Stimulated activated CD8-positive, alpha-beta memory T cell treated with anti-CD3 and anti-CD28 coated beads, Interleukin-7, amount 100 ng/mL, for 24 hours (primary cell): Measurements from ENCODE around the gene RNF150.

Source experiments
- DNase-seq: peaks from one replicate; pipeline ENCODE4 v3.0.0-alpha.2; 2020; ENCODE audit warnings: low read depth

The RNF150 gene

DNA sequence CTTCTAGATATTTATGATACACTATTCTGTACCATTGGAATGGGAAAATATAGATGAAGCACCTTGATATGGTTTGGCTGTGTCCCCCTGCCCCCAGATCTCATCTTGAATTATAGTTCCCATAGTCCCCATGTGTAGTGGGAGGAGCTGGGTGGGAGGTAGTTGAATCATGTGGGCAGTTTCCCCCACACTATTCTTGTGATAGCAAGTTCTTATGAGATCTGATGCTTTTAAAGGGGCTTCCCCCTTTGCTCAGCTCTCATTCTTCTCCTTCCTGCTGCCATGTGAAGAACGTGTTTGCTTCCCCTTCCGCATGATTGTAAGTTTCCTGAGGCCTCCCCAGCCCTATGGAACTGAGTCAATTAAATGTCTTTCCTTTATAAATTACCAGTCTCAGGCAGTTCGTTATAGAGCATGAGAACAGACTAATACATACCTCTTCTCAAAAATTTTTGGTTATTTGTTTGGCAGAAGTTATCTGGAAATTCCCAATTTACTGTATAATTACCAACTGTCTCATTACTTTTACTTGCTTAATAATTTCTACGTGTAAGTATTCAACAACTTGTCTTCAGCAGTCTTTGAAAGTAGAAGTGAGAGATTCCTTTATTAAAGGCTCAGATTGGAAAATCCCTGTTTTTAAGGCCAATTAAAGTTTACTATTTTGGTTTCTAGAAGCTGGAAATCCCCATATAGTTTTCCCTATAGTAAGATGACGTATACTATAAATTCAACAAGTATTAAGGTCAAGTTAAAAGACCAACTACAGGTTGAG, 152.7 kb downstream of the RNF150 start:
- DNase-seq: no peak

GRCh38 chr4:140976768-140977167, 156.5 kb downstream of the RNF150 start:
- no peak for DNase-seq

DNA sequence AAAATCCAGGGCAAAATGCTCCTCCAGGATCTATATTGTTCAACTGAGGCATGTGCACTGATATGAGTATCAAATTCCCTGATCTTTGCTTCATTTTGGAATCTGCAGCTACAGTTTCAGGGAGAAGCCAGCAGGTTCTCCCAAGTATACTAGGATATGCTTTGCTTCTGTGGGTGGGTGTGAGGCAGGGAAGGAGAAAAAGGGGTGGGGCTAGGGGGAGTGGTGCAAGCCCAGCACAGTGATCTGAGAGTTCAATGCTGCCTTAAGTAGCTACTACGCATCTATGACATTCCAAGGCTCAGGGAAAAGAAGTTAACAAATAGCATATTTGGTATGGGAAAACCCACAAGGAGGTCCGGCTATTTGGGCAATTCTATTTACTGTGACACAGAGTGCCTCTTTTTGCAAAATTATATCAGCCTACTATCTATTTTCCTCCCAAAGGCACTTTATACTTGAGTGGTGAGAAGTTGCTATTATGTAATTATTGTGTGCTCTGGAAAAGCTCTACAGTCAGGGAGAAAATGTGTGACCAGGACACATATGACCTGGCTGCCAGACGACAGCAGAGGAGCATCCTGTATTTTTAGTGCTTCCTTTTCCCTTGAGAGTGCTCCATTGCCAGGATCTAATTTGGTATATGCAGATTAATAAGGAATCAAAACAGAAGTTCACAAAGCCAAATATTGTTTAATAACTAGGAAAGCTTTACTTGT, 162.0 kb downstream of the RNF150 start:
- DNase-seq: no peak

DNA sequence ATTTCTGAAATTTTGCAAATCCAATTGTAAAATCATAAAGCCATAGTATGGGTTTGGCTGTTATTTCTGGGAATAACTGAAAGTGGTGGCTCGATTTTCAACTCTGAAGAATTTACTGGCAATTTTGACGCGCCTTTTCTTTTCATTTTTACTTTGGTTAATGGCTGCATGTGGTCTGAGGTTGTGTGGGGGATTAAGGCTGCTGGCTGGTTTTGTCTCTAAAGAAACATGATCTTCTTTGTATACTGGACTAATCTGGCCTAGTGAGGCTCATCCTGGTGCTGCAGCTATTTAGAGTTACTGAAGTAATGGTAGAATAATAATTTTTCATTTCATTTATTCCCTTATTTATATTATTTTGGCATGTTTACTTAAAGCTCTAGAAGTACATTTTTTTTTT, 164.0 kb downstream of the RNF150 start:
- DNase-seq: no peak

DNA sequence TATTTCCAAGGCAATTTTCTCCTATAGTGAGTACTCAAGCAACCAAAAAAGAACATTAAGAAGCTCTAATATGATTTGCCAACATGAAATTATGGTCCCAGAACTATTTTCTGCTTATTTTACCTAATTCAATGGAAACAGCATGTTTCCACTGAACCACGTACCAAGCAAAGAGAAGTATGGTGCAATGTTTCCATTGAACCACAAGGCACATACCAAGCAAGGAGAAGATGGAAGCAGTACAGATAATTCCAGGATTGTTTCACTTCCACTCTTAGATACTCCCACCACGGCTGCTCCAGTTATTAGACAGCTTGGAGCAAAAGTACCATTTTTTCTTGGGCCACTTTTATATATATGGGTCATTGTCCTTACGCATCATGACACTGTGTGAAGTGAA, 164.9 kb downstream of the RNF150 start:
- no peak for DNase-seq

DNA sequence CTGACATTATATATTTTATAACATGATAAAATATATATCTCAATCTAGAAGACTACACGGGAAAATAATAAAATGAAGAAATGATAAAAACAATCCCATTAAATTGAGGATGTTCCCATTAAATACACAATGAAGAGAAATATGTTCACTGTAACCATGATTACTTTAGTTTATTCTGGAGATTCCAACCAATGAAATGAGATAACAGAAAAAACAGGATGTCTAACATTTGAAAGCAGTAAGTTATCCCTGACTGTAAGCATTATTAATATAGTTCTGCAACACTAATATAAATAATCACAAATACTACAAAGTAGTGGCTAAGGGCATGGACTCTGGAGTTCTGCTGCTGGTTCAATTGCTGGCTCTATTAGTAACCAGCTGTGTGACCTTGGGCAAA, 169.4 kb downstream of the RNF150 start:
- DNase-seq: no peak

DNA sequence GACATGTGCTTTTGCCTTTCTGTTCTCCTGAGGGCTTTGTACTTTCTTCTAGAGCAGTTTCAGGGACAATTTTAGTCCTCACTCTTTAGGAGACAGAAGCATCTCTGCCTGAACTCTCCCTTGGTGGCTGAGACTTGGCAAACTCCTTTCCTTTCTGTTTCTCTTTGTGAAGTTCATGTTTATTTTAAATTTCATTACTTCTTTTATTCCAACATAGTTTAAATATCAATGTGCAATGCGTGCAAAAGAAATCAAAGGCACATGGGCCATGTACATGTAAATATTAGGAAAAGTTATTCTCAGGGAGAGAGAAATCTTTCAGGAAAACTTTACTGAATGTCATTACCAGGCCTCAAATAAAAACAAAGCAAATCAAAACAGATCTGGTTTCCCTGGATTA, 177.6 kb downstream of the RNF150 start:
- no peak for DNase-seq

DNA sequence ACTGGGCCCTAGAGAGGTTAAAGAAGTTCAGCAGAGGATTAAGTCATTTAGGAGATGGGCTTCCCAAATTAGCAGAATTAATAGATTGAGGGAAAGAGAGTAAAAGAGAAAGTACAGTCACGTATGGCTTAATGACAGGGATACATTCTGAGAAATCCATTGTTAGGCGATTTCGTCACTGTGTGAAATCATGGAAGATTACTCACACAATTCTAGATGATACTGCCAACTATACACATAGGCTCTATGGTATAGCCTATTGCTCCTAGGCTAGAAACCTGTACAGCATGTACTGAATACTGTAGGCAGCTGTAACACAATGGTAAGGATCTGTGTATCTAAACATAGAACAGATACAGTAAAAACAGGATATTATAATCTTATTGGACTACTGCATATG, 180.6 kb downstream of the RNF150 start:
- DNase-seq: no peak

- DNase-seq: no peak
These were observed 185.8 kb downstream of the RNF150 start for GRCh38 chr4:140947506-140947905.

DNA sequence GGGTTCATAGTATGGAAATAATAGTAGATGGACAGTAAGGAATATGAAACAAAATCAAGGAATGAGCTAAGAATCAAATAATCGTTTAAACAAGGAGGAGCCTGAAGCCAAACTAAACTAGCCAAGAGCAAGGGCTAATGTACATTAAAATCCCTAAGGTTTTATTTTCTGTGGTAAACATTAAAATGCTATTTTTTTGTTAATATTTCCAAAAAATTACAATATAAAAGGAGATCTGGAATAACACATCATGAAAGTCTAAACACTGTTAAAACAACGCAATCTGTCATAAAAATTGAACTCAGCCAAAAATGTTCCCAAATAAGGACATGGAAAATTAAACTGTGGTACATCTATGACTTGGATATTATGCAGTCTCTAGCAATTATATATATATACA, 188.2 kb downstream of the RNF150 start:
- no peak for DNase-seq

DNA sequence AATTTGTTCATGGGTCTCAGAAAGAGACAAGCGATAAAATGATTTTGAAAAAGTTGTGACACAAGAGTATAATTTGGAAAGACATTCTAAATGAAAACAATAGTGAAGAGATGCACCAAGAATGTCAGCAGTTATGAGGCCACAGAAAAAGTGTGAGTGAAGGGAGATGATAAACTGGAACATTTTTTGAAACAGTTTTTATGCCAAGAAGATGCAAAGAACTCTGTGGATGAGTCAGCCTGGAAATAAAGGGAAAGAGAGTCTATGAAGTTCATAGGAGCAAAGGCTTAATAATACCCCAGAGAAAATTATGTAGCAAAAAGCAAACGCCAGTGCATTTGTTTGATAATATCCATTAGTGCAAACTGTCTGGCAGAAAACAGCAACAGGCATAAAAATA, 188.7 kb downstream of the RNF150 start:
- no peak for DNase-seq

DNA sequence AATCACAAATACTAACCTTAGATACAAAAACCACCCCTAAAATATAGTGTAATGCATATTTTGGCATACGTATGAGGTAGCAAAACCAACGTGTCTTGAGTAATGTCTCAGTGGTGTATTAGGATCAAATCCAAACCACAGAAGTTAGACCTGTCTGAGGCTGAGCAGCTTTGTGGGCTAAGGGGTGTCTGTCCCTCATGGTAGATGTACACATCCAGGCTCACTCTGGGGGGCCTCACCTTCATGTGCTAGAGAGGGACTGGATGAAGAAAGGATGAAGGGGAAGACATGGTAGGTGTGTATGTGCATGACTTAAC, 189.1 kb downstream of the RNF150 start:
- DNase-seq: no peak

DNA sequence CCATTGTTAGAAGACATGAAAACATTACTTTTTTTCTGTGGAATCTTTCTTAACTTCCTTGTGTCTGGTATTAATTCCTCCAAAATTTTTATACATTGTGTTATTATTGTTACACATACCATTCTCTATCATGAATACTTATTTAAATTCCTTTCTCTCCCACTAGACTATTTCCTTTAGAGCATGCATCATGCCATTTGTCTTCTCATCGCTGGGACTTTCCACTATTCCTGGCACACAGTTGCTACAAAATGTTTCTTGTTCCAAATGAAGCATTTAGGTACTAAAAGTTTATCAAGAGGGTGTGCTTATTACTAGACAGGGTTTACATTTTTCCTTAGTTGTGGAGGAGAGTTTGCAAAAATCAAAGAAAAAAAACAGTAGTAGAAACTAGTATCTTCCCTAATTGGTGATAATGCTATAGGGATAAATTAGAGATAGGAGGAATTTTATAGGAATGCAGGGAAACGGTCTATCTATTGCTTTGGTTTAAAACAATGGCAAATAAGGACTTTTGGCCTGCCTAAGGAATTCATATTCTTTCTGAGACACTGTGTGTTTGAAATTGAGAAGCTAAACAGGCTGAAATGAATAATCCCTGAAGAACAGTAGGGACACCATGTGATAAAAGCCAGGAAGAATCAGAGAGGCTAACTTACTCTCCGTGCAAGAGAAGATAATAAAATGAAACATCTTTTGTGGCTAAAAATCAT, 189.6 kb downstream of the RNF150 start:
- DNase-seq: no peak

DNA sequence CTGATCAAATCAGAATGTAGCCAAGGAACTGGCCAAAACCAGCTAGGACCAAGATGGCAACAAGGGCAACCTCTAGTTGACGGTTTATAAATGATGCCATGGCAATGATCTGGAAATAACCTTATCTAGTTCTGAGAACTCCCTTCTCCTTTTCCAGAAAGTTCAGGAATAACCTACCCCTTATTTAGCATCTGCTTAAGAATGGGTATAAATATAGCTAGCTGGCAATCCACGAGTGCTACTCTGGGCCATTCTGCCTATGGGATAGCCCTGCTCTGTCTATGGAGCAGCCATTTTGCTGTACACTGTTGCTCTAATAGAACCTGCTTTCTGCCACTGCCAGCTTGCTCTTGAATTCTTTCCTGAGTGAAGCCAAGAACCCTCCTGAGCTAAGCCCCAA, 192.7 kb downstream of the RNF150 start:
- no peak for DNase-seq

DNA sequence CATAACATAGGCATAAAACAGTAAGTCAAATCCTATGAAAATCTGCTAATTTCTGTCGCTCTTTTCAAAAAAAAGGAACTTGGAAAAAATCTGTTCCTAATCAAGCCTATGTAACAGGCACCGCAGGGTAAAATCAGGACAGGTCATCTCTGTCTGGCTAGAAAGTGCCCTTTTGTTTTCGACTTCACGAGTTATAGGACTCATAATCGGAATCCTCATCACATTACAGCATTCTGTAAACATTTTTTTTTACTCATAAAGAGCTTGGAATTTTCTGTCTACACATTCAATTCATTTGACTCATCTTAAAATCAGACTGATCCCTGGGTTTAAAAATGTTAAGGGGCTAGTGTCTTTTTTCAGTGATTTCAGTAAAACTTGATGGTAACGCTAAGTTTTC, 195.4 kb downstream of the RNF150 start:
- DNase-seq: no peak

GRCh38 chr4:140935254-140935653, 198.0 kb downstream of the RNF150 start:
- DNase-seq: no peak

GRCh38 chr4:140932501-140933045, 200.7 kb downstream of the RNF150 start:
- DNase-seq: no peak

GRCh38 chr4:140931911-140932310, 201.4 kb downstream of the RNF150 start:
- DNase-seq: no peak

GRCh38 chr4:140930557-140930956, 202.7 kb downstream of the RNF150 start:
- no peak for DNase-seq

DNA sequence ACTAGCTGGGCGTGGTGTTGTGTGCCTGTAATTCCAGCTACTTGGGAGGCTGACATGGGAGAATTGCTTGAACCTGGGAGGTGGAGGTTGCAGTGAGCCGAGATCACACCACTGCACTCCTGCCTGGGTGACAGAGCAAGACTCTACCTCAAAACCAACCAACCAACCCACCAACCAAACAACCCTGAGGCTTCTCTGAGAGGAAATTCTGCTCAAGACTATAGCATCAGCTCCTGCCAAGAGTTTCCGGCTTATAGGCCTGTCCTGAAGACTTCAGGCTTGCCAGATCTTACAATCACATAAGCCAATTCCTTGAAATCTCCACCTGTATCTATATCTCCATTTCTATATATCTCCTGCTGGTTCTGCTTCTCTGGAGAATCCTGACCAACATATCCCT, 203.3 kb downstream of the RNF150 start:
- no peak for DNase-seq

DNA sequence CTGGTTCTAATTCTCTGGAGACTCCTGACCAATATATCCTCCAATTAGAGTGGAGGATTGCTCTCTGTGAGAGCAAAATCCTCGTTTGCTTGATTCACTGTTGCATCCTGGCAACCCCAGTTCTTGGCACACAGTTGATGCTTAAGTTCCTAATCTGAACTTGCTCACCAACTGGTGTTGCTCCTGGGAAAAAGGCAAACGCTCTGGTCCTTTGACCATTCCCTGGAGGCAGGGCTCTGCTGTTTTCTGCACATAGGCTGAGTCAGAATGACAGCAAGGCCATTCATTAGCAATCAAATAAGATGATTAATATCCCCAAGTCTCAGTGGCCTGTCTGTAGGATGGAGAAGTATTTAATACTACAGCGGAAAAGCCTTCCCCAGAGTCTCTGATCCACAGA, 204.4 kb downstream of the RNF150 start:
- DNase-seq: no peak

DNA sequence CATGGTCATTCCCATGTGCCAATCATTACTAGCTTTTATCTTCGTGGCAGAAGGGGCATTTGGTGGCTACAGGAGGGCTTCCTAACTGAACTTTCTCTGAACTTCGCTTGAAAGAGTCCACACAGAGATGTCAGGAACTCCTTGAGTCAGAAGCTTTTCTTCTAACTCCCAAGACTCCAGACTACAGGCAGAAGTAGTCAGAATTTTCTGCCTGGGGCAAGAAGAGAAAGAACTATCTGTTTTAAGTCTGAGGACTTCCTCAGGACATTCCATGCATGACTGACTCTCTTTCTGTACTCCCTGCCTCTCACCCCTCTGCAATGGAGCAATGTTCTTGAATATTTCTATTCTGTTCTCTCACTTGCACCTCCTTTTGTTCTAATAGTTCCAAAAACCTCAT, 206.6 kb downstream of the RNF150 start:
- no peak for DNase-seq

DNA sequence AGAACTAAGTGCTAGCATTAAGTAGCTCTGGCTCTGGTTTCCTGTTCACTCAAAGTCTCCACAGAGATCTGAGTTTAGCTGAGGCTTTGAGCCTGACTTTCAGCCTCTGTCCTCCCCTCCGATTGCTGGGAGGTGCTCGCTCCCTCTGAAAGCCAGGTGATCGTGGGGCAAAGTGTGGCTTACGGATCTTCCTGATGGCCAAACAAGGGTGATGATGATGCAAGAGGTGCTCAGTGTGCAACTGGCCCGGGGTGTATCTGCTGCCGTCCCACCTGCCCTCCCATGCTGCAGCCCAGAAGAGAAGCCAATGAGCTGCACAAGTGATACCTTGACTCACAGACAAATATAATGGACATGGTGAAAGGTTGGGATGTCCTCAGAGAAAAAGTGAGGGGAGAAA, 207.9 kb downstream of the RNF150 start:
- DNase-seq: no peak
